Caco-2 (cell line): ENCODE results near the gene C1orf167. TPM values are rescaled to one million over a fixed set of nuclear protein-coding genes. Genes with fewer than 3 reads are reported as not detected.

ENCODE experiments used
- BruUV-seq: library from RNA; stranded (reverse); fragments of 400-500 nt; replicated peaks from 2 replicates; lab custom pipeline; 2021; lab: Mats Ljungman, UMichigan
- CTCF ChIA-PET: fragments of 300-600 bp; sonication (Branson Sonifier 250); formaldehyde crosslinking; loops from one replicate; lab custom pipeline; 2022; ENCODE audit warnings: antibody characterized with exemption; lab: Charles Lee
- POLR2A ChIA-PET: fragments of 300-600 bp; sonication (Branson Sonifier 250); formaldehyde crosslinking; loops from one replicate; lab custom pipeline; 2022; ENCODE audit warnings: antibody characterized with exemption; lab: Charles Lee
- DNase-seq, 2 experiments: peaks; one replicate each; pipeline versions ENCODE4 v3.0.0 to v3.0.0-alpha.2; 2020 to 2022
- H3K27me3 ChIP-seq: replicated peaks from 2 replicates; pipeline ENCODE4 v1.6.0; 2011; ENCODE audit warnings: low read length; ENCODE audit not compliant: control insufficient read depth, insufficient read depth
- H3K36me3 ChIP-seq: 2 replicates; pipeline ENCODE4 v1.5.1; 2011; ENCODE audit warnings: low read length; ENCODE audit not compliant: control insufficient read depth, insufficient read depth
- H3K4me1 ChIP-seq: fragments of 250-450 bp; sonication (Bioruptor Pico); 2 replicates; pipeline ENCODE4 v1.5.1; 2020; ENCODE audit warnings: mild to moderate bottlenecking
- H3K4me3 ChIP-seq: 2 replicates; pipeline ENCODE4 v1.5.1; 2011; ENCODE audit warnings: low read depth, mild to moderate bottlenecking, control low read depth, low read length
- H3K9me3 ChIP-seq: fragments of 250-450 bp; sonication (Bioruptor Pico); 2 replicates; pipeline ENCODE4 v1.5.1; 2020; ENCODE audit warnings: mild to moderate bottlenecking, moderate library complexity
- H3K27ac Mint-ChIP-seq: one replicate; pipeline ENCODE4 v1.8.0; 2022; ENCODE audit warnings: mixed read lengths; ENCODE audit not compliant: unreplicated experiment
- H3K27me3 Mint-ChIP-seq: one replicate; pipeline ENCODE4 v1.8.0; 2022; ENCODE audit warnings: mixed read lengths; ENCODE audit not compliant: insufficient read depth, unreplicated experiment
- H3K36me3 Mint-ChIP-seq: one replicate; pipeline ENCODE4 v1.8.0; 2022; ENCODE audit warnings: mild to moderate bottlenecking, mixed read lengths; ENCODE audit not compliant: insufficient read depth, unreplicated experiment
- H3K4me1 Mint-ChIP-seq: one replicate; pipeline ENCODE4 v1.8.0; 2022; ENCODE audit warnings: low read depth, mixed read lengths; ENCODE audit not compliant: unreplicated experiment
- H3K4me3 Mint-ChIP-seq: one replicate; pipeline ENCODE4 v1.8.0; 2022; ENCODE audit warnings: mild to moderate bottlenecking, moderate library complexity, mixed read lengths; ENCODE audit not compliant: unreplicated experiment
- H3K9me3 Mint-ChIP-seq: one replicate; pipeline ENCODE4 v1.8.0; 2022; ENCODE audit warnings: mixed read lengths; ENCODE audit not compliant: unreplicated experiment
- intact Hi-C: fragments of 100-400 bp; cut with micrococcal nuclease; formaldehyde crosslinking; loops from one replicate; pipeline ENCODE4 v1.10.0; 2022; ENCODE audit not compliant: unreplicated experiment
- total RNA-seq: library from RNA; stranded (reverse); gene quantifications from 2 replicates; pipeline ENCODE4 v1.2.3, GENCODE V29; 2022
- TF ChIP-seq, protein P1 (sequence below), 2 experiments: fragments of 200-600 bp in 1 of 2; IDR thresholded peaks; 1 replicate in 1 of 2; 2 replicates in 1 of 2; pipeline versions ENCODE4 v1.5.1 to v1.8.0; 2011 to 2022; ENCODE audit warnings: antibody characterized with exemption in 1 of 2, control low read depth in 1 of 2, inconsistent platforms in 1 of 2, low read depth in 1 of 2, low read length in 1 of 2, mild to moderate bottlenecking in 1 of 2, moderate library complexity in 1 of 2; ENCODE audit not compliant: insufficient read depth in 1 of 2, severe bottlenecking in 1 of 2, unreplicated experiment in 1 of 2

C1orf167 gene
- total RNA-seq, 1 experiment from 2014 or later = 0.64 TPM

DNA sequence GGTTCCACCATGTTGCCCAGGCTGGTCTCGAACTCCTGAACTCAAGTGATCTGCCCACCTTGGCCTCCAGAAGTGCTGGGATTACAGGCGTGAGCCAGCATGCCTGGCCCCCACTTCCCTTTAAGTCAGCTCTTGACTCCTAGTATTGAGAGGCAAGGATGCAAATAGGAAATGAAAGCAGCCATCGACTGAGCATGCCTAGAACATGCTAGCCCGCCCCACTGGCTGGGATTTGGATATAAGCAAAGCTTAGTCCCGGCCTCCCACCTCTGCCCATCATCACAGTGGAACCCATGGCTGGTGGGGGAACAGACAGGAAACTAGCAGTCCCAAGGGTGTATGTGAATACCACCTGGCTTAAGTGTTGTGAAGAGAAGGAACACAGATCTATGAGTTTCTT lies 10.5 kb downstream of the C1orf167 start:
- DNase-seq = no peak
- TF ChIP-seq, protein P1, sequence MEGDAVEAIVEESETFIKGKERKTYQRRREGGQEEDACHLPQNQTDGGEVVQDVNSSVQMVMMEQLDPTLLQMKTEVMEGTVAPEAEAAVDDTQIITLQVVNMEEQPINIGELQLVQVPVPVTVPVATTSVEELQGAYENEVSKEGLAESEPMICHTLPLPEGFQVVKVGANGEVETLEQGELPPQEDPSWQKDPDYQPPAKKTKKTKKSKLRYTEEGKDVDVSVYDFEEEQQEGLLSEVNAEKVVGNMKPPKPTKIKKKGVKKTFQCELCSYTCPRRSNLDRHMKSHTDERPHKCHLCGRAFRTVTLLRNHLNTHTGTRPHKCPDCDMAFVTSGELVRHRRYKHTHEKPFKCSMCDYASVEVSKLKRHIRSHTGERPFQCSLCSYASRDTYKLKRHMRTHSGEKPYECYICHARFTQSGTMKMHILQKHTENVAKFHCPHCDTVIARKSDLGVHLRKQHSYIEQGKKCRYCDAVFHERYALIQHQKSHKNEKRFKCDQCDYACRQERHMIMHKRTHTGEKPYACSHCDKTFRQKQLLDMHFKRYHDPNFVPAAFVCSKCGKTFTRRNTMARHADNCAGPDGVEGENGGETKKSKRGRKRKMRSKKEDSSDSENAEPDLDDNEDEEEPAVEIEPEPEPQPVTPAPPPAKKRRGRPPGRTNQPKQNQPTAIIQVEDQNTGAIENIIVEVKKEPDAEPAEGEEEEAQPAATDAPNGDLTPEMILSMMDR (IDR thresholded peaks at IDR 0.05; ENCODE audit: insufficient read depth in 1 of 2, low read depth in 1 of 2, low read length in 1 of 2, severe bottlenecking in 1 of 2, unreplicated experiment in 1 of 2) = no peak
- Histone ChIP-seq H3K36me3 (no peaks in the 10 kb centered on the region), H3K4me1 (peaks cover 6% of the 10 kb centered on the region; the same call in 1 of the 2 replicates), H3K9me3 (no peaks in the 10 kb centered on the region), H3K4me3 (no peak overlapping the region), H3K27me3 (no peaks in the 10 kb centered on the region)
- no peak overlapping the region for H3K4me3 Mint-ChIP-seq
- H3K27me3 Mint-ChIP-seq = no peaks in the 10 kb centered on the region
- ChIA-PET POLR2A (no interaction called here), CTCF (no interaction called here)
- BruUV-seq = no TSS peak
- H3K9me3 Mint-ChIP-seq = no peaks in the 10 kb centered on the region
- H3K27ac Mint-ChIP-seq = no peak overlapping the region
- H3K4me1 Mint-ChIP-seq = no peaks in the 10 kb centered on the region
- H3K36me3 Mint-ChIP-seq = no peaks in the 10 kb centered on the region
- intact Hi-C loops = no loop called here

GRCh38 chr1:11774753-11775152 lies 12.8 kb downstream of the C1orf167 start:
- Histone ChIP-seq H3K27me3 (no peaks in the 10 kb centered on the region), H3K9me3 (no peaks in the 10 kb centered on the region), H3K4me1 (no peaks in the 10 kb centered on the region), H3K36me3 (no peaks in the 10 kb centered on the region), H3K4me3 (no peak overlapping the region)
- Mint-ChIP-seq H3K4me1 (no peaks in the 10 kb centered on the region), H3K9me3 (no peaks in the 10 kb centered on the region), H3K27ac (no peak overlapping the region), H3K4me3 (no peak overlapping the region), H3K27me3 (no peaks in the 10 kb centered on the region), H3K36me3 (no peaks in the 10 kb centered on the region)
- TF ChIP-seq, protein P1 (IDR thresholded peaks at IDR 0.05; ENCODE audit: insufficient read depth in 1 of 2, low read depth in 1 of 2, low read length in 1 of 2, severe bottlenecking in 1 of 2, unreplicated experiment in 1 of 2) = no peak
- CTCF ChIA-PET = no interaction called here
- POLR2A ChIA-PET = no interaction called here
- no TSS peak for BruUV-seq
- DNase-seq = no peak
- intact Hi-C loops = no loop called here

GRCh38 chr1:11777658-11778322 lies 15.8 kb downstream of the C1orf167 start:
- no peak overlapping the region for H3K4me3 ChIP-seq
- Mint-ChIP-seq H3K36me3 (no peaks in the 10 kb centered on the region), H3K4me3 (no peak overlapping the region), H3K27ac (no peak overlapping the region), H3K9me3 (no peaks in the 10 kb centered on the region), H3K4me1 (no peaks in the 10 kb centered on the region), H3K27me3 (no peaks in the 10 kb centered on the region)
- POLR2A ChIA-PET = no interaction called here
- CTCF ChIA-PET = interaction anchor here (1.4 kb wide), 1 partner anchor 10 kb away, joined by 3 read pairs; no protein-coding TSS in a partner anchor
- intact Hi-C loops = no loop called here
- no peak for DNase-seq
- no peaks in the 10 kb centered on the region for H3K9me3 ChIP-seq
- no peaks in the 10 kb centered on the region for H3K27me3 ChIP-seq
- TF ChIP-seq, protein P1 (IDR thresholded peaks at IDR 0.05; ENCODE audit: insufficient read depth in 1 of 2, low read depth in 1 of 2, low read length in 1 of 2, severe bottlenecking in 1 of 2, unreplicated experiment in 1 of 2) = no peak
- no peaks in the 10 kb centered on the region for H3K4me1 ChIP-seq
- no TSS peak for BruUV-seq
- H3K36me3 ChIP-seq = no peaks in the 10 kb centered on the region
